Lower leg skin (tissue), 3 donors: ENCODE data around the gene EFCAB6.

Experiments used
- CTCF ChIP-seq, 3 donors: fragments of 450-650 bp; IDR thresholded peaks; one replicate each; pipeline ENCODE4 v1.5.1; 2016; ENCODE audit warnings: antibody characterized with exemption in 3 of 3, mild to moderate bottlenecking in 3 of 3, moderate library complexity in 2 of 3
- POLR2A ChIP-seq, 2 donors: fragments of 450-650 bp; IDR thresholded peaks; one replicate each; pipeline ENCODE4 v1.6.1; 2016 to 2017; ENCODE audit warnings: antibody characterized with exemption in 2 of 2, mild to moderate bottlenecking in 1 of 2, moderate library complexity in 1 of 2

- TF ChIP-seq POLR2A (IDR thresholded peaks at IDR 0.05) (no peak), CTCF (IDR thresholded peaks at IDR 0.05) (no peak)
Observed at GRCh38 chr22:43580271-43580750, 231.8 kb downstream of the EFCAB6 start.
